Prostate gland (tissue), 2 donors: ENCODE measurements around the gene REV3L. TPM values are rescaled to one million over a fixed set of nuclear protein-coding genes. Genes with fewer than 3 reads are reported as not detected.

ENCODE experiments used
- DNase-seq: peaks from one replicate; pipeline ENCODE4 v3.0.0-alpha.2; 2019; ENCODE audit warnings: low spot score
- H3K27ac ChIP-seq, 2 donors: fragments of 200-600 bp; sonication (generic); 2 replicates each; pipeline ENCODE4 v1.5.1; 2017 to 2019
- H3K27me3 ChIP-seq: fragments of 200-600 bp; sonication (generic); replicated peaks from 2 replicates; pipeline ENCODE4 v1.5.1; 2019; ENCODE audit not compliant: insufficient read depth
- H3K36me3 ChIP-seq, 2 donors: fragments of 200-600 bp; sonication (generic); 1 replicate in 1 of 2; 2 replicates in 1 of 2; pipeline versions ENCODE4 v1.5.1 to v1.8.1; 2017 to 2019
- H3K4me1 ChIP-seq: fragments of 200-600 bp; sonication (generic); replicated peaks from 2 replicates; pipeline ENCODE4 v1.5.1; 2019
- H3K4me3 ChIP-seq, 2 donors: fragments of 200-600 bp; sonication (generic); 2 replicates each; pipeline ENCODE4 v1.5.1; 2017 to 2019
- H3K9me3 ChIP-seq: fragments of 200-600 bp; sonication (generic); 2 replicates; pipeline ENCODE4 v1.5.1; 2017
- CTCF ChIP-seq, 4 experiments: fragments of 200-600 bp in 2 of 4; fragments of 450-650 bp in 2 of 4; sonication (generic) in 2 of 4; IDR thresholded peaks; 1 replicate in 3 of 4; 2 replicates in 1 of 4; pipeline ENCODE4 v1.5.1; 2016 to 2019; ENCODE audit warnings: antibody characterized with exemption in 4 of 4, mild to moderate bottlenecking in 2 of 4, moderate library complexity in 2 of 4
- POLR2A ChIP-seq: fragments of 450-650 bp; IDR thresholded peaks from one replicate; pipeline ENCODE4 v1.6.1; 2016; ENCODE audit warnings: antibody characterized with exemption, mild to moderate bottlenecking
- POLR2AphosphoS5 ChIP-seq: sonication (generic); formaldehyde crosslinking; IDR thresholded peaks from one replicate; pipeline ENCODE4 v1.6.1; 2017; ENCODE audit warnings: antibody characterized with exemption
- WGBS: methylation state at CpG from one replicate; pipeline ENCODE4 v1.1.5; 2018; 5-methylcytosine and 5-hydroxymethylcytosine counted together
- intact Hi-C: fragments of 100-400 bp; cut with DNase I; formaldehyde crosslinking; loops from one replicate; pipeline ENCODE4 v1.14.2; 2022
- total RNA-seq, 2 donors: library from RNA; depleted of rRNA; stranded (reverse); fragments of >200 nt; gene quantifications; one replicate each; pipeline ENCODE4 v1.1.0, GENCODE V29; 2016

REV3L gene
- total RNA-seq, 2 donors from 2014 or later: 20.0 to 44.2 TPM

- H3K36me3 ChIP-seq: no peaks in the 10 kb centered on the region
- no peaks in the 10 kb centered on the region for H3K9me3 ChIP-seq
- no peaks in the 10 kb centered on the region for H3K27me3 ChIP-seq
- H3K4me1 ChIP-seq: no peaks in the 10 kb centered on the region
- no peak for TF ChIP-seq POLR2A
- no peak for TF ChIP-seq CTCF (IDR thresholded peaks at IDR 0.05)
- no peak for TF ChIP-seq POLR2AphosphoS5
- DNase-seq: no peak
- intact Hi-C loops: no loop called here
- no peak overlapping the region for H3K27ac ChIP-seq
- WGBS: 59% methylated on average over 2 of the region's 2 CpGs
- no peak overlapping the region for H3K4me3 ChIP-seq
Measured at GRCh38 chr6:111450636-111451035, 32.4 kb downstream of the REV3L start.

GRCh38 chr6:111450087-111450486 is 32.9 kb downstream of the REV3L start:
- no peak for DNase-seq
- Histone ChIP-seq H3K4me1 (no peaks in the 10 kb centered on the region), H3K27ac (no peak overlapping the region), H3K4me3 (no peak overlapping the region), H3K27me3 (no peaks in the 10 kb centered on the region), H3K36me3 (no peaks in the 10 kb centered on the region), H3K9me3 (no peaks in the 10 kb centered on the region)
- intact Hi-C loops: no loop called here
- WGBS: 93% methylated on average over 7 of the region's 7 CpGs
- TF ChIP-seq CTCF (IDR thresholded peaks at IDR 0.05): no peak
- TF ChIP-seq POLR2A: no peak
- no peak for TF ChIP-seq POLR2AphosphoS5

GRCh38 chr6:111449129-111449528 is 33.9 kb downstream of the REV3L start:
- H3K27ac ChIP-seq: no peak overlapping the region
- intact Hi-C loops: no loop called here
- no peaks in the 10 kb centered on the region for H3K4me1 ChIP-seq
- TF ChIP-seq POLR2AphosphoS5: no peak
- TF ChIP-seq CTCF (IDR thresholded peaks at IDR 0.05): no peak
- no peak for TF ChIP-seq POLR2A
- no peaks in the 10 kb centered on the region for H3K9me3 ChIP-seq
- DNase-seq: no peak
- H3K36me3 ChIP-seq: no peaks in the 10 kb centered on the region
- WGBS: 76% methylated on average over 4 of the region's 4 CpGs
- H3K4me3 ChIP-seq: no peak overlapping the region
- H3K27me3 ChIP-seq: no peaks in the 10 kb centered on the region

- 65% methylated on average over 5 of the region's 5 CpGs for WGBS
- no peak overlapping the region for H3K4me3 ChIP-seq
- H3K27me3 ChIP-seq: no peaks in the 10 kb centered on the region
- intact Hi-C loops: no loop called here
- DNase-seq: no peak
- no peak overlapping the region for H3K27ac ChIP-seq
- H3K4me1 ChIP-seq: no peaks in the 10 kb centered on the region
- H3K9me3 ChIP-seq: no peaks in the 10 kb centered on the region
- no peaks in the 10 kb centered on the region for H3K36me3 ChIP-seq
- TF ChIP-seq CTCF (IDR thresholded peaks at IDR 0.05): no peak
- TF ChIP-seq POLR2AphosphoS5: no peak
- TF ChIP-seq POLR2A: no peak
Measured at GRCh38 chr6:111447051-111447450, 36.0 kb downstream of the REV3L start.

- intact Hi-C loops: no loop called here
- Histone ChIP-seq H3K36me3 (no peaks in the 10 kb centered on the region), H3K4me1 (no peaks in the 10 kb centered on the region), H3K27ac (no peak overlapping the region), H3K9me3 (no peaks in the 10 kb centered on the region), H3K4me3 (no peak overlapping the region), H3K27me3 (no peaks in the 10 kb centered on the region)
- DNase-seq: no peak
- no peak for TF ChIP-seq POLR2AphosphoS5
- no peak for TF ChIP-seq CTCF (IDR thresholded peaks at IDR 0.05)
- no peak for TF ChIP-seq POLR2A
Measured at GRCh38 chr6:111445861-111446267, 37.2 kb downstream of the REV3L start.
